Spleen (tissue), 11 donors: ENCODE data around the gene TTLL9. TPM values are rescaled to one million over a fixed set of nuclear protein-coding genes. Genes with fewer than 3 reads are reported as not detected.

Source experiments
- DNase-seq: peaks from one replicate; pipeline ENCODE4 v3.0.0-alpha.2; 2020
- H3K27ac ChIP-seq, 8 donors: fragments of 200-600 bp; sonication (generic) in 7 of 8; 1 replicate in 4 of 8; 2 replicates in 4 of 8; pipeline versions ENCODE4 v1.5.0 to v1.8.0; 2016 to 2021; ENCODE audit warnings: inconsistent platforms in 4 of 8, mild to moderate bottlenecking in 4 of 8, moderate library complexity in 1 of 8
- H3K27me3 ChIP-seq, 7 donors: fragments of 200-600 bp; sonication (generic) in 6 of 7; replicated peaks in 1 of 7; 1 replicate in 4 of 7; 2 replicates in 3 of 7; pipeline versions ENCODE4 v1.5.0 to v1.8.0; 2016 to 2021; ENCODE audit warnings: inconsistent platforms in 3 of 7, mild to moderate bottlenecking in 1 of 7
- H3K36me3 ChIP-seq, 6 donors: fragments of 200-600 bp; sonication (generic) in 5 of 6; 1 replicate in 4 of 6; 2 replicates in 2 of 6; pipeline versions ENCODE4 v1.5.0 to v1.8.0; 2016 to 2021; ENCODE audit warnings: inconsistent platforms in 2 of 6
- H3K4me1 ChIP-seq, 6 donors: fragments of 200-600 bp; sonication (generic) in 5 of 6; 1 replicate in 3 of 6; 2 replicates in 3 of 6; pipeline versions ENCODE4 v1.5.0 to v1.8.0; 2016 to 2021; ENCODE audit warnings: inconsistent platforms in 3 of 6
- H3K4me3 ChIP-seq, 8 donors: fragments of 200-600 bp; sonication (generic) in 7 of 8; 1 replicate in 4 of 8; 2 replicates in 4 of 8; pipeline versions ENCODE4 v1.5.0 to v1.8.0; 2016 to 2021; ENCODE audit warnings: inconsistent platforms in 4 of 8, mild to moderate bottlenecking in 4 of 8, moderate library complexity in 2 of 8
- H3K9me3 ChIP-seq, 8 donors: fragments of 200-600 bp; sonication (generic) in 7 of 8; 1 replicate in 4 of 8; 2 replicates in 4 of 8; pipeline versions ENCODE4 v1.5.0 to v1.8.0; 2016 to 2021; ENCODE audit warnings: inconsistent platforms in 4 of 8
- POLR2A ChIP-seq, 3 donors: fragments of 450-650 bp; IDR thresholded peaks; one replicate each; pipeline ENCODE4 v1.5.1; 2017; ENCODE audit warnings: antibody characterized with exemption in 3 of 3, mild to moderate bottlenecking in 1 of 3
- POLR2AphosphoS5 ChIP-seq, 3 donors: sonication (generic); formaldehyde crosslinking; IDR thresholded peaks; one replicate each; pipeline ENCODE4 v1.5.1; 2017; ENCODE audit warnings: antibody characterized with exemption in 3 of 3
- WGBS, 5 donors: extraction: QIAGEN DNeasy Blood & Tissue Kit in 3 of 5; methylation state at CpG; one replicate each; pipeline versions ENCODE4 v1.1.5 to v1.1.7; 2013 to 2018; 5-methylcytosine and 5-hydroxymethylcytosine counted together
- intact Hi-C: fragments of 100-400 bp; cut with DNase I; formaldehyde crosslinking; loops from one replicate; pipeline ENCODE4 v1.15.0; 2023; ENCODE audit warnings: low total_unique reads
- polyA plus RNA-seq, 3 donors: library from polyadenylated mRNA; stranded (reverse); fragments of 200-250 nt; gene quantifications; one replicate each; pipeline ENCODE4 v1.2.1, GENCODE V29; 2013
- total RNA-seq, 7 donors: library from RNA; depleted of rRNA in 3 of 7; stranded (reverse); fragments of >200 nt in 3 of 7; fragmentation: NEBNext Ultra II Directional in 4 of 7; extraction: Animal tissue kit (Norgen Biotek cat#: 25700) in 4 of 7; gene quantifications; one replicate each; pipeline versions ENCODE4 v1.1.0 to v1.2.1, GENCODE V29; 2016 to 2021
- TF ChIP-seq, protein P1 (sequence below), 11 experiments: fragments of 200-600 bp in 7 of 11; fragments of 450-650 bp in 4 of 11; sonication (generic) in 4 of 11; IDR thresholded peaks in 8 of 11; conservative IDR thresholded peaks in 3 of 11; 1 replicate in 7 of 11; 2 replicates in 4 of 11; pipeline versions ENCODE4 v1.4.0 to v1.8.0; 2016 to 2021; ENCODE audit warnings: antibody characterized with exemption in 11 of 11, inconsistent platforms in 4 of 11, mild to moderate bottlenecking in 1 of 11
- donor health status: healthy with polysubstance abuse.
- donor health status: DM: no; HTN: no; CAD: no; lungs with moderate emphysema.
- donor health status: DM: no; HTN: no; CAD: no.
- donor health status: Bipolar disorder and iron deficiency.
- donor health status: healthy.
- donor health status: DM: no; HTN: no; CAD: no.
- donor health status: DM: yes; HTN: yes; CAD: no.

TTLL9 gene
- total and polyA plus RNA-seq, 10 donors = 0.22 to 0.79 (median 0.33) TPM

DNA sequence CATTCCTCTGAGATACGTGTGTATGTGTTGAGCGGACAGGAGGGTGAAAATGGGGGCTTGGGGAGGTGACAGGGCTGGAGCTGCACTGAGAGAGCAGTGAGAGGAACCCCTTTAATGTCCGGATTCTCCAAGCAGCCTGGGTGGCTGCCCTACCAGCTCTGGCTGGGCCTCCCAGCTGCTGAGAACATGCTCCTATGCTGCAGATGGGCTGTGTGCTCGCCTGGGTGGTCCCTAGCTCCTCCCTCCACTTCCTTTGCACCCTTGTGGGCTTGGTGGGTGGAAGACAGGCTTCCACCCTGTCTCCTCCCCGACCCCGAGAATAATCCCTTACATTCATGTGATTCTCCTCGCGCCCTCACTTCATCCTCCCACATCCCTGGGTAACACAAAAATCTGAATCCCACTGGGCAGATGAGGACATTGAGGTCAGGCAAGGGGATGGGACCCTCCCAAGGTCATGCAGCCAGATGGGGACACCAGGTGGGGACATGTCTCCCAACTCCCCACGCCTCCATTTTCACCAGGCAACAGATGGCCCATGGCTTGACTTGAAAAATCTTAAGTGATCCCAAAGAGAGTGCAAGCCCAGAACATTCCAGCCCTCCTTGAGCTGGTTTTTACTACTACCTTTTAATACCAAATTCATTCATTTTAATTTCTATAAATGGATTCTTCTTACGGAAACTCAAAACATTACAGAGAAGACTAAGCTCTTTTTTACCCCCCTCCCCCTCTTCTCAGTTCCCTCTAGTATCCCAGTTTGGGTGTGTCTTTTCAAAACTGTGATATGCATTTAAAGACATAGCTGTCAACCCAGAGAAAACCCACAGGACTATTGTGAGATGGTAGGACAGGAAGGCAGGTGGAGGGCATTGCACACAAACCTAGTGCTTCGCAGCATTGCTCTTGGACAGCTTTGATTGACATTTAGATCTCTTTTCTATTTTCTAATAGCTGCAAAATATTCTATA is 86.4 kb downstream of the TTLL9 start:
- H3K4me1 ChIP-seq = peaks cover 0 to 7% (median 2%) of the 10 kb centered on the region in 6 donors
- 52 to 59% (median 56%) methylated on average over 11 of the region's 11 CpGs for WGBS, 5 donors
- intact Hi-C loops = loop anchor here (10.0 kb wide), 1 partner anchor 102 kb away; no protein-coding TSS in a partner anchor
- H3K27me3 ChIP-seq = peaks cover 0 to 17% (median 0%) of the 10 kb centered on the region in 7 donors
- no peak overlapping the region for H3K27ac ChIP-seq
- DNase-seq = no peak
- no peak overlapping the region for H3K4me3 ChIP-seq
- TF ChIP-seq, protein P1, sequence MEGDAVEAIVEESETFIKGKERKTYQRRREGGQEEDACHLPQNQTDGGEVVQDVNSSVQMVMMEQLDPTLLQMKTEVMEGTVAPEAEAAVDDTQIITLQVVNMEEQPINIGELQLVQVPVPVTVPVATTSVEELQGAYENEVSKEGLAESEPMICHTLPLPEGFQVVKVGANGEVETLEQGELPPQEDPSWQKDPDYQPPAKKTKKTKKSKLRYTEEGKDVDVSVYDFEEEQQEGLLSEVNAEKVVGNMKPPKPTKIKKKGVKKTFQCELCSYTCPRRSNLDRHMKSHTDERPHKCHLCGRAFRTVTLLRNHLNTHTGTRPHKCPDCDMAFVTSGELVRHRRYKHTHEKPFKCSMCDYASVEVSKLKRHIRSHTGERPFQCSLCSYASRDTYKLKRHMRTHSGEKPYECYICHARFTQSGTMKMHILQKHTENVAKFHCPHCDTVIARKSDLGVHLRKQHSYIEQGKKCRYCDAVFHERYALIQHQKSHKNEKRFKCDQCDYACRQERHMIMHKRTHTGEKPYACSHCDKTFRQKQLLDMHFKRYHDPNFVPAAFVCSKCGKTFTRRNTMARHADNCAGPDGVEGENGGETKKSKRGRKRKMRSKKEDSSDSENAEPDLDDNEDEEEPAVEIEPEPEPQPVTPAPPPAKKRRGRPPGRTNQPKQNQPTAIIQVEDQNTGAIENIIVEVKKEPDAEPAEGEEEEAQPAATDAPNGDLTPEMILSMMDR (IDR thresholded peaks at IDR 0.05 in 8 of 11, conservative IDR thresholded peaks at IDR 0.05 in 3 of 11) = no peak
- TF ChIP-seq POLR2AphosphoS5 (IDR thresholded peaks at IDR 0.05) = no peak
- TF ChIP-seq POLR2A (IDR thresholded peaks at IDR 0.05) = no peak
- H3K9me3 ChIP-seq = no peaks in the 10 kb centered on the region
- H3K36me3 ChIP-seq = no peaks in the 10 kb centered on the region

- Histone ChIP-seq H3K27ac (no peak overlapping the region), H3K9me3 (no peaks in the 10 kb centered on the region), H3K4me1 (peaks cover 0 to 7% (median 2%) of the 10 kb centered on the region in 6 donors), H3K4me3 (no peak overlapping the region), H3K36me3 (no peaks in the 10 kb centered on the region), H3K27me3 (peaks cover 0 to 56% (median 18%) of the 10 kb centered on the region in 7 donors)
- intact Hi-C loops = no loop called here
- TF ChIP-seq POLR2A (IDR thresholded peaks at IDR 0.05) (no peak), POLR2AphosphoS5 (IDR thresholded peaks at IDR 0.05) (no peak)
- TF ChIP-seq, protein P1 (IDR thresholded peaks at IDR 0.05 in 8 of 11, conservative IDR thresholded peaks at IDR 0.05 in 3 of 11) = no peak
- no peak for DNase-seq
- WGBS, 5 donors = 56 to 74% (median 73%) methylated on average over 2 of the region's 2 CpGs
Measured at GRCh38 chr20:31962761-31963160, 92.3 kb downstream of the TTLL9 start.

DNA sequence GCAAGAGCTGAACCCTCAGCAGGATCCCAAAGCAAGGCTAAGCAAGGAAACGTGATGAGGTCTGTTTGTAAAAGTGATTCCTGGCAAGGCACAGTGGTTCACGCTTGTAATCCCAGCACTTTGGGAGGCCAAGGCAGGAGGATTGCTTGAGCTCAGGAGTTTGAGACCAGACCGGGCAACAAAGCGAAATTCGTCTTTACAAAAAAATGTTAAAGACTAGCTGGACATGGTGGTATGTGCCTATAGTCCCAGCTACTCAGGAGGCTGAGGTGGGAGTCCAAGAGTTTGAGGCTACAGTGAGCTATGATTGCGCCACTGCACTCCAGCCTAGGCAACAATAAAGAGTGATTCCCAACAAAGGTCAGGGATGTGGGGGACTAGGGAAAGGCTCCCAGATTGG is 93.5 kb downstream of the TTLL9 start:
- no peak overlapping the region for H3K27ac ChIP-seq
- TF ChIP-seq POLR2AphosphoS5 (IDR thresholded peaks at IDR 0.05) (no peak), POLR2A (IDR thresholded peaks at IDR 0.05) (no peak)
- TF ChIP-seq, protein P1 (IDR thresholded peaks at IDR 0.05 in 8 of 11, conservative IDR thresholded peaks at IDR 0.05 in 3 of 11) = no peak
- DNase-seq = no peak
- H3K9me3 ChIP-seq = no peaks in the 10 kb centered on the region
- peaks cover 0 to 59% (median 20%) of the 10 kb centered on the region in 7 donors for H3K27me3 ChIP-seq
- H3K4me3 ChIP-seq = no peak overlapping the region
- H3K36me3 ChIP-seq = no peaks in the 10 kb centered on the region
- H3K4me1 ChIP-seq = peaks cover 4 to 18% (median 10%) of the 10 kb centered on the region in 6 donors
- intact Hi-C loops = no loop called here
- 75 to 83% (median 79%) methylated on average over 6 of the region's 6 CpGs for WGBS, 5 donors
